ENCODE results near the gene NPAS2.

NPAS2 gene

GRCh38 chr2:100785626-100786296 lies 34.2 kb upstream of the NPAS2 start:
- no peak for TF ChIP-seq CTCF (IDR thresholded peaks at IDR 0.05; ENCODE audit: control insufficient read depth, insufficient read depth, low read depth, low read length, missing control alignments)
- no peak for DNase-seq (ENCODE audit: low read depth)
- H3K4me3 ChIP-seq (ENCODE audit: control insufficient read depth, low read depth, low read length), result no peak overlapping the region

GRCh38 chr2:100786297-100786658 lies 33.7 kb upstream of the NPAS2 start:
- no peak for TF ChIP-seq CTCF (IDR thresholded peaks at IDR 0.05; ENCODE audit: control insufficient read depth, insufficient read depth, low read depth, low read length, missing control alignments)
- DNase-seq (ENCODE audit: low read depth), result peak; percentile 80
- no peak overlapping the region for H3K4me3 ChIP-seq (ENCODE audit: control insufficient read depth, low read depth, low read length)

DNA sequence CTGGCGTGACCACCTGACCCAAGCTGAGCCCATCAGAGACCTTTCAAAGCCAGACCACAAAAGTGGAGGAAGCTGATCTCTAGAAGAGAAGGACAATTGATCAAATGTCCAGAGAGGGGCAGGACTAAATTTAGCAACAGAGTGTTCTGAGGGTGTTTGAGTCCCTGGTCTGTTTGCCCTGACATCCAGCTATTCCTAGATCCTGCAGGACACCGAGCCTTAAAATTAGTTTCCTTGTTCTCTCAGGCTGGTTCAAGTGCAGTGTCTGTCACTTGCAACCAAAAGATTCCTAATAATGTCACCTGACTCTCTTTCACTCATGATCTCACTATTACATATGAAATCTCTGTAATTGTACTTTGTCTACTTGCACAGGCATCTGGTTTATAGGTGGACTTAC lies 33.0 kb upstream of the NPAS2 start:
- no peak overlapping the region for H3K4me3 ChIP-seq (ENCODE audit: control insufficient read depth, low read depth, low read length)
- no peak for DNase-seq (ENCODE audit: low read depth)
- no peak for TF ChIP-seq CTCF (IDR thresholded peaks at IDR 0.05; ENCODE audit: control insufficient read depth, insufficient read depth, low read depth, low read length, missing control alignments)

GRCh38 chr2:100789361-100789760 lies 30.6 kb upstream of the NPAS2 start:
- DNase-seq (ENCODE audit: low read depth), result no peak
- TF ChIP-seq CTCF (IDR thresholded peaks at IDR 0.05; ENCODE audit: control insufficient read depth, insufficient read depth, low read depth, low read length, missing control alignments), result no peak
- H3K4me3 ChIP-seq (ENCODE audit: control insufficient read depth, low read depth, low read length), result no peak overlapping the region

- no peak for DNase-seq (ENCODE audit: low read depth)
- H3K4me3 ChIP-seq (ENCODE audit: control insufficient read depth, low read depth, low read length), result no peak overlapping the region
- no peak for TF ChIP-seq CTCF (IDR thresholded peaks at IDR 0.05; ENCODE audit: control insufficient read depth, insufficient read depth, low read depth, low read length, missing control alignments)
Observed at GRCh38 chr2:100791294-100791935, 28.5 kb upstream of the NPAS2 start.

DNA sequence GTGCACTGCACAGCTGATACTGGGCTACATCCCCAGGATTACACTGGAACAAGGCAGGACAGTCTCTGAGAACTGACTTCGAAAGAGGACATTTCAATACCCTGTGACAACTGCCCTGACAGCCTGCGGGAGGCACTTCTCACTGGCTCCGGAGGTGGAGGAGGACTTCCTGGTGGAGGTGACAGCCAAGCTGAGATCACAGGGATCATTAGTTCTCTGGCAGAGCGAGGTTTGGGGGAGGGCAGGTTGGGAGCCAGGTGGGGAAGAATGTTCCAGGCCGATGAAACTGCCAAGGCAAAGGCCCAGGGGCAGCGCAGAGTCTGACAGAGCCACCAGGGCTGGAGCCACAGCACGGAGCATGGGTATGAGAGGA lies 28.0 kb upstream of the NPAS2 start:
- DNase-seq (ENCODE audit: low read depth), result no peak
- H3K4me3 ChIP-seq (ENCODE audit: control insufficient read depth, low read depth, low read length), result no peak overlapping the region
- TF ChIP-seq CTCF (IDR thresholded peaks at IDR 0.05; ENCODE audit: control insufficient read depth, insufficient read depth, low read depth, low read length, missing control alignments), result no peak

All from AG09309 (cell line).